ENCODE results near the gene OR5B21.

OR5B21 gene

GRCh38 chr11:58490827-58491226 is 17.1 kb downstream of the OR5B21 start:
- DNase-seq, result no peak

- no peak for DNase-seq
These were observed 20.7 kb downstream of the OR5B21 start for GRCh38 chr11:58487170-58487569.

- no peak for DNase-seq
These were observed 21.9 kb downstream of the OR5B21 start for GRCh38 chr11:58485961-58486360.

- DNase-seq, result no peak
These were observed 36.0 kb downstream of the OR5B21 start for GRCh38 chr11:58471892-58472291.

GRCh38 chr11:58466293-58466692 is 41.6 kb downstream of the OR5B21 start:
- no peak for DNase-seq

GRCh38 chr11:58465690-58466089 is 42.2 kb downstream of the OR5B21 start:
- DNase-seq, result peak; percentile 27

Measured in NCI-H226 (cell line).